Trophoblast cell (in vitro differentiated cells and primary cell): Measurements from ENCODE around the gene KCNN3.
A peak's percentile ranks its signal among the peaks of the same experiment; 100 is the strongest.

Experiments used
- DNase-seq, 2 donors: peaks; one replicate each; pipeline ENCODE4 v3.0.0-alpha.2; 2016
- H2AFZ ChIP-seq: 2 replicates; pipeline ENCODE4 v1.6.1; 2013; ENCODE audit warnings: low read length, moderate library complexity, mild to moderate bottlenecking; ENCODE audit not compliant: insufficient read depth, poor library complexity
- H2AK5ac ChIP-seq: 2 replicates; pipeline ENCODE4 v1.6.1; 2013; ENCODE audit warnings: mild to moderate bottlenecking, low read length
- H2BK120ac ChIP-seq: 2 replicates; pipeline ENCODE4 v1.6.1; 2013; ENCODE audit warnings: low read length, mild to moderate bottlenecking, moderate library complexity; ENCODE audit not compliant: insufficient read depth, poor library complexity
- H2BK12ac ChIP-seq: 2 replicates; pipeline ENCODE4 v1.6.1; 2013; ENCODE audit warnings: mild to moderate bottlenecking, low read length, moderate library complexity
- H2BK5ac ChIP-seq: 2 replicates; pipeline ENCODE4 v1.6.1; 2013; ENCODE audit warnings: low read length, low read depth, moderate library complexity, mild to moderate bottlenecking; ENCODE audit not compliant: poor library complexity
- H3K14ac ChIP-seq: 2 replicates; pipeline ENCODE4 v1.6.1; 2013; ENCODE audit warnings: mild to moderate bottlenecking, low read length
- H3K18ac ChIP-seq: 2 replicates; pipeline ENCODE4 v1.6.1; 2013; ENCODE audit warnings: mild to moderate bottlenecking, low read length
- H3K23ac ChIP-seq: 2 replicates; pipeline ENCODE4 v1.6.1; 2013; ENCODE audit warnings: low read length
- H3K27ac ChIP-seq: 2 replicates; pipeline ENCODE4 v1.5.1; 2013; ENCODE audit warnings: low read depth, mild to moderate bottlenecking, inconsistent platforms, low read length, moderate library complexity
- H3K27me3 ChIP-seq: 2 replicates; pipeline ENCODE4 v1.6.1; 2013; ENCODE audit warnings: inconsistent platforms, mild to moderate bottlenecking, low read length, moderate library complexity; ENCODE audit not compliant: insufficient read depth
- H3K36me3 ChIP-seq, 2 experiments: 1 replicate in 1 of 2; 2 replicates in 1 of 2; pipeline ENCODE4 v1.6.1; 2013; ENCODE audit warnings: low read length in 2 of 2, mild to moderate bottlenecking in 2 of 2, moderate library complexity in 1 of 2; ENCODE audit not compliant: insufficient read depth in 2 of 2, control insufficient read depth in 1 of 2
- H3K4ac ChIP-seq: 2 replicates; pipeline ENCODE4 v1.6.1; 2013; ENCODE audit warnings: low read depth, mild to moderate bottlenecking, low read length, moderate library complexity
- H3K4me1 ChIP-seq, 2 experiments: 1 replicate in 1 of 2; 2 replicates in 1 of 2; pipeline ENCODE4 v1.6.1; 2013; ENCODE audit warnings: low read length in 2 of 2, mild to moderate bottlenecking in 2 of 2, moderate library complexity in 1 of 2; ENCODE audit not compliant: insufficient read depth in 2 of 2, control insufficient read depth in 1 of 2
- H3K4me2 ChIP-seq: 2 replicates; pipeline ENCODE4 v1.6.1; 2013; ENCODE audit warnings: inconsistent platforms, mild to moderate bottlenecking, low read length, moderate library complexity
- H3K4me3 ChIP-seq: 2 replicates; pipeline ENCODE4 v1.5.1; 2013; ENCODE audit warnings: mild to moderate bottlenecking, low read depth, low read length, inconsistent platforms
- H3K79me1 ChIP-seq: one replicate; pipeline ENCODE4 v1.6.1; 2013; ENCODE audit warnings: low read length
- H3K79me2 ChIP-seq: 2 replicates; pipeline ENCODE4 v1.6.1; 2013; ENCODE audit warnings: low read length, mild to moderate bottlenecking; ENCODE audit not compliant: control insufficient read depth, insufficient read depth, poor library complexity
- H3K9ac ChIP-seq: 2 replicates; pipeline ENCODE4 v1.6.1; 2013; ENCODE audit warnings: mild to moderate bottlenecking, low read length
- H3K9me3 ChIP-seq: 2 replicates; pipeline ENCODE4 v1.6.1; 2013; ENCODE audit warnings: low read depth, mild to moderate bottlenecking, control low read depth, inconsistent platforms, low read length; ENCODE audit not compliant: insufficient read depth
- H4K12ac ChIP-seq: 2 replicates; pipeline ENCODE4 v1.6.1; 2013; ENCODE audit warnings: low read depth, mild to moderate bottlenecking, low read length, moderate library complexity
- H4K8ac ChIP-seq: 2 replicates; pipeline ENCODE4 v1.6.1; 2013; ENCODE audit warnings: low read depth, mild to moderate bottlenecking, low read length, moderate library complexity
- H4K91ac ChIP-seq: one replicate; pipeline ENCODE4 v1.6.1; 2013; ENCODE audit warnings: low read depth, mild to moderate bottlenecking, low read length, moderate library complexity
- WGBS: extraction: QIAGEN DNeasy Blood & Tissue Kit; methylation state at CpG from one replicate; pipeline ENCODE4 v1.1.7; 2013; ENCODE audit warnings: missing lambda C conversion rate; ENCODE audit not compliant: insufficient read length, insufficient coverage; ENCODE audit errors: extremely low coverage; 5-methylcytosine and 5-hydroxymethylcytosine counted together

KCNN3 gene

DNA sequence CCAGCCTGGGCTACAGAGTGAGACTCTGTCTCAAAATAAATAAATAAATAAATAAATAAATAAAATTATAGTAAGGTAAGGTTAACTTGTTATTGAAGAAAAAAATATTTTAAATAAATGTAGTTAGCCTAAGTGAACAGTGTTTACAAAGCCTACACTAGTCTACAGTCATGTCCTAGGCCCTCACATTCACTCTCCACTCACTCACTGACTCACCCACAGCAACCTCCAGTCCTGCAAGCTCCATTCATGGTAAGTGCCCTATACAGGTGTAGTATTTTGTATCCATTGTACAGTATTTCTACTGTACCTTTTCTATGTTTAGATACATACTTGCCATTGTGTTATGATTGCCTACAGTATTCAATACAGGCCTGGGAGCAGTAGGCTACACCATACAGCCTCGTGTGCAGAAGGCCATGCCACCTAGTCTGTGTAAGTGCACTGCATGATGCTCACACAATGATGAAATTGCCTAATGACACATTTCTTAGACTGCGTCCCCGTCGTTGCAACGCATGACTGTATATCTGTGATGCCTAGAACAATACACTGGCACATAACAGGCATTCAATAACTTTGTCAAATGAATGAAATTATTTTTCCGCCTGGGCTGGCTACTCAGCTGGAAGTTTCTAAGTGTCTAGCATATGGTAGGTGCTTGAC is 14.8 kb downstream of the KCNN3 start:
- no peak for DNase-seq
- Histone ChIP-seq H3K4me2 (no peak overlapping the region), H3K79me1 (no peaks in the 10 kb centered on the region), H3K14ac (no peak overlapping the region), H3K23ac (no peak overlapping the region), H3K4ac (no peak overlapping the region), H3K36me3 (no peaks in the 10 kb centered on the region), H2BK5ac (no peak overlapping the region), H3K79me2 (no peaks in the 10 kb centered on the region), H3K4me3 (no peak overlapping the region), H3K27me3 (no peaks in the 10 kb centered on the region), H3K9ac (no peak overlapping the region), H2BK120ac (no peak overlapping the region), H2AK5ac (no peak overlapping the region), H4K91ac (no peak overlapping the region), H4K12ac (no peak overlapping the region), H2AFZ (no peak overlapping the region), H3K4me1 (peaks cover 0 to 2% of the 10 kb centered on the region in 2 experiments), H2BK12ac (no peak overlapping the region), H3K27ac (no peak overlapping the region), H3K18ac (no peak overlapping the region), H4K8ac (no peak overlapping the region), H3K9me3 (peaks cover 1% of the 10 kb centered on the region)
- WGBS = no CpG with 5 or more reads among the region's 6 CpGs

- H4K12ac ChIP-seq = no peak overlapping the region
- no peak overlapping the region for H3K4me3 ChIP-seq
- no peak overlapping the region for H3K27ac ChIP-seq
- H3K27me3 ChIP-seq = no peaks in the 10 kb centered on the region
- H3K4me2 ChIP-seq = no peak overlapping the region
- WGBS = no CpG with 5 or more reads among the region's 3 CpGs
- no peak overlapping the region for H2BK12ac ChIP-seq
- H3K4ac ChIP-seq = no peak overlapping the region
- no peak overlapping the region for H2AK5ac ChIP-seq
- H3K79me2 ChIP-seq = no peaks in the 10 kb centered on the region
- H4K8ac ChIP-seq = no peak overlapping the region
- H3K9ac ChIP-seq = no peak overlapping the region
- peaks cover 3% of the 10 kb centered on the region for H3K9me3 ChIP-seq
- H3K23ac ChIP-seq = no peak overlapping the region
- no peak overlapping the region for H2BK120ac ChIP-seq
- H3K79me1 ChIP-seq = no peaks in the 10 kb centered on the region
- no peak overlapping the region for H4K91ac ChIP-seq
- peaks cover 0 to 2% of the 10 kb centered on the region in 2 experiments for H3K4me1 ChIP-seq
- H3K18ac ChIP-seq = no peak overlapping the region
- H3K14ac ChIP-seq = no peak overlapping the region
- no peak for DNase-seq
- no peak overlapping the region for H2BK5ac ChIP-seq
- H2AFZ ChIP-seq = no peak overlapping the region
- H3K36me3 ChIP-seq = no peaks in the 10 kb centered on the region
Measured at GRCh38 chr1:154852845-154853244, 17.2 kb downstream of the KCNN3 start.

- Histone ChIP-seq H3K4me3 (peak overlapping the region; percentile 31), H3K14ac (no peak overlapping the region), H2BK5ac (no peak overlapping the region), H3K9ac (no peak overlapping the region), H3K9me3 (peaks cover 3% of the 10 kb centered on the region), H2BK12ac (no peak overlapping the region), H3K36me3 (no peaks in the 10 kb centered on the region), H3K4me2 (no peak overlapping the region), H3K79me2 (no peaks in the 10 kb centered on the region), H3K23ac (no peak overlapping the region), H3K79me1 (no peaks in the 10 kb centered on the region), H2BK120ac (no peak overlapping the region), H4K8ac (no peak overlapping the region), H2AFZ (no peak overlapping the region), H4K12ac (no peak overlapping the region), H2AK5ac (no peak overlapping the region), H3K27me3 (no peaks in the 10 kb centered on the region), H3K18ac (no peak overlapping the region), H4K91ac (no peak overlapping the region), H3K4ac (no peak overlapping the region), H3K4me1 (peaks cover 0 to 2% of the 10 kb centered on the region in 2 experiments), H3K27ac (no peak overlapping the region)
- WGBS = no CpG with 5 or more reads among the region's 9 CpGs
- DNase-seq = peak in 1 of 2 donors; percentile 18
Measured at GRCh38 chr1:154851392-154852177, 18.5 kb downstream of the KCNN3 start.

DNA sequence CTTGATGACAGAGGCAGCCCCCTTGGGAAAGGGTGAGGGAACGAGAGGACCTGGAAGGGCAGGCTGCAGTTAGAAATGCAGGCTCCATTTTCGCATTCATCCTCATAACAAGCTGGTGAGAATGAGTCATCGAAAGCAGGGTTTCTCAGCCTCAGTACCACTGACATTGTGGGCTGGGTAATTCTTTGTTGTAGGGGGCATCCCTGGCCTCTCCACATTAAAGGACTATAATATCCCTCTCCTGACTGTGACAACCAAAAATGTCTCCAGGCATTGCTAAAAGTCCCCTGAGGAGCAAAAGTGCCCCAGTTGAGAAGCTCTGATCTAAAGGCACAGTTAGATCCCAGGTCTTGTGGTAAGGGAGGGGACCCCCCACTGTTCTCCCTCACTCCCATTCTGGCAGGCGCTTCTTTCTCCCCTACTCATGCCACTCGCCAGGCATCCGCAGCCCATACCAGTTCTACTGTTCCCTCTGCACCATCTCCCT is 20.4 kb downstream of the KCNN3 start:
- no peak overlapping the region for H3K9ac ChIP-seq
- no peaks in the 10 kb centered on the region for H3K79me1 ChIP-seq
- H3K27ac ChIP-seq = no peak overlapping the region
- H3K4me1 ChIP-seq = peaks cover 0 to 2% of the 10 kb centered on the region in 2 experiments
- H4K12ac ChIP-seq = no peak overlapping the region
- no peak for DNase-seq
- no CpG with 5 or more reads among the region's 6 CpGs for WGBS
- H3K4ac ChIP-seq = no peak overlapping the region
- H3K9me3 ChIP-seq = peaks cover 5% of the 10 kb centered on the region
- no peak overlapping the region for H3K4me2 ChIP-seq
- no peak overlapping the region for H3K23ac ChIP-seq
- no peak overlapping the region for H3K4me3 ChIP-seq
- H2BK12ac ChIP-seq = no peak overlapping the region
- H3K14ac ChIP-seq = no peak overlapping the region
- H3K27me3 ChIP-seq = no peaks in the 10 kb centered on the region
- H3K18ac ChIP-seq = no peak overlapping the region
- H2AFZ ChIP-seq = no peak overlapping the region
- H2AK5ac ChIP-seq = no peak overlapping the region
- no peak overlapping the region for H2BK5ac ChIP-seq
- no peaks in the 10 kb centered on the region for H3K36me3 ChIP-seq
- H2BK120ac ChIP-seq = no peak overlapping the region
- no peak overlapping the region for H4K8ac ChIP-seq
- no peak overlapping the region for H4K91ac ChIP-seq
- no peaks in the 10 kb centered on the region for H3K79me2 ChIP-seq
